ES-I3 (cell line): ENCODE results near the gene ZP2.

Experiments used
- H3K36me3 ChIP-seq: 2 replicates; pipeline ENCODE4 v1.6.1; 2013; ENCODE audit warnings: mild to moderate bottlenecking, low read length, control low read depth, moderate library complexity; ENCODE audit not compliant: insufficient read depth
- H3K4me1 ChIP-seq: 2 replicates; pipeline ENCODE4 v1.6.1; 2013; ENCODE audit warnings: mild to moderate bottlenecking, control low read depth, low read length; ENCODE audit not compliant: insufficient read depth
- H3K9ac ChIP-seq: 2 replicates; pipeline ENCODE4 v1.6.1; 2013; ENCODE audit warnings: low read depth, mild to moderate bottlenecking, low read length, moderate library complexity
- H3K9me3 ChIP-seq: 2 replicates; pipeline ENCODE4 v1.6.1; 2013; ENCODE audit warnings: mild to moderate bottlenecking, low read length, moderate library complexity; ENCODE audit not compliant: control insufficient read depth, insufficient read depth

The ZP2 gene

DNA sequence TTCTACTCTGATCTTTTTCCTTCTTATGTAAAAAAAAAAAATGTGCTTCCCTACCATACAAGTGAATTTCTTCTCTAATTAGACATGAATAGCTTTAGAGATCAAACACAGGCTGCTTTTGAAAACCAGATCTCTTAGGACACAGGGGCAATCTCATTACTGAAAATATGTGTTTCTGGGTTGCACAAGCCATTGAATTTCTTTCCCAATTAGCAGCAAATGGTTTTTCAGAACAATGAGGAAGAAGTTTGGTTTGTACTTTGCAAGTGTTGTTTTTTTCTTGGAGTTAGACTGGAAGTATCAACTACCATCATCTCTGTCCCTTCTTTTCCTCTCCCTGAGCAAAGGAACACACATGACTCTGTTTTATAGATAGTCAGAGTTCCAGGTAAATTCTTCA, 16.5 kb upstream of the ZP2 start:
- H3K9me3 ChIP-seq, result no peaks in the 10 kb centered on the region
- H3K4me1 ChIP-seq, result peaks cover 14% of the 10 kb centered on the region

GRCh38 chr16:21226749-21227148, 15.4 kb upstream of the ZP2 start:
- Histone ChIP-seq H3K9me3 (no peaks in the 10 kb centered on the region), H3K9ac (no peak overlapping the region), H3K4me1 (peaks cover 19% of the 10 kb centered on the region)

More for the DNA sequence above, 16.5 kb upstream of the ZP2 start:
- no peak overlapping the region for H3K9ac ChIP-seq
- H3K36me3 ChIP-seq, result no peaks in the 10 kb centered on the region

GRCh38 chr16:21224800-21225199, 13.4 kb upstream of the ZP2 start:
- Histone ChIP-seq H3K9ac (no peak overlapping the region), H3K4me1 (peaks cover 23% of the 10 kb centered on the region), H3K9me3 (no peaks in the 10 kb centered on the region), H3K36me3 (no peaks in the 10 kb centered on the region)

More at GRCh38 chr16:21226749-21227148, 15.4 kb upstream of the ZP2 start:
- H3K36me3 ChIP-seq, result no peaks in the 10 kb centered on the region

GRCh38 chr16:21223787-21224186, 12.4 kb upstream of the ZP2 start:
- H3K9ac ChIP-seq, result no peak overlapping the region
- H3K9me3 ChIP-seq, result no peaks in the 10 kb centered on the region
- peaks cover 23% of the 10 kb centered on the region for H3K4me1 ChIP-seq
- H3K36me3 ChIP-seq, result no peaks in the 10 kb centered on the region

DNA sequence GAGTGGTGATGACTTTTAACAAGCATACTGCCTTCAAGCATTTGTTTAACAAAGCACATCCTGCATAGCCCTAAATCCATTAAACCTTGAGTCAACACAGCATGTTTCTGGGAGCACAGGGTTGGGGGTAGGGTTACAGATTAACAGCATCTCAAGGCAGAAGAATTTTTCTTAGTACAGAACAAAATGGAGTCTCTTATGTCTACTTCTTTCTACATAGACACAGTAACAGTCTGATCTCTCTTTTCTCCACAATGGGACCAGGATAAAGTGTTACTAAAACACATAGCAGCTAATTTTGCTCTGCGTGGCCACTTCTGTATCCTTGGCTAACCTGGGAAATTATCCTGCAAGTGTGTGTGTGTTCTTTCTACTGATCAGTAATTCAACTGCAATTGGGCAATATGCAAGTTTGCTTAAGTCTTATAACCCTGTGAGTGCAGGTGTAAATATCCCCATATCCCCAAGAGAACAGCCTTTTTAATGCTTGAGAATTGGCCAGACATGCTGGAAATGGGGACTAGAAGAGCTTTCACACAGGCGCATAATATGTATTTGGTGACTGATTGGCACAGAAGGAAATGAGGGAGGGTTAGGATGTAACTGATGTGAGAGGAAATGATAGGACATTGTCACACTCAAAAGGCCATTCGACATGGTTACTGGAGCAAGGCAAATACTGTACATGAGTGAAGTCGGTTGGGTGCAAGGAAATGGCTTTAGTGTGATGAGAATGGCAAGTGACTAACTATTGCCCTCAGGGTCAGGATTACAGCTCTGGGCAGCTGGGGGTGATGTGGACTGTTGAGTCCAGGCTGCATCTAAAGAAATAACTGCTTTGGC, 11.3 kb upstream of the ZP2 start:
- no peaks in the 10 kb centered on the region for H3K36me3 ChIP-seq
- H3K4me1 ChIP-seq, result peaks cover 23% of the 10 kb centered on the region
- H3K9me3 ChIP-seq, result no peaks in the 10 kb centered on the region
- H3K9ac ChIP-seq, result peak overlapping the region; percentile 26

DNA sequence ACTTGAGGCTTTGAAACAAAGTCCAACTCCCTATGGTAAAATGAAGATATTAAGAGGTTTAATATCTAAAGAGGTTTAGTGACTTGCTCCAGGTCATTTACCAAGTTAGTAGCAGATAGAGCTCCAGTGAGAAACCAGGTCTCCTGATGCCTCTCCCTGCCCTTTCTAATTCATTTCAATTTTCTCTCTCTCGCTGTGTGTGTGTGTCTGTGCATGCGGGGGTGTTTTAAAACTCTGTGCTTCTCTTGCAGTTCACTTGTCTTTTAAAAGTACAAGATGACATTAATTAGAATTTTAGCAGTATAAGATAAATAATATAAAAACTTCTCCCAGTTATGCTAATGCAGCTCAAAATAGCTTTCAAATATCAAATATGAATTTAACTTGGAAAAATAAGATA, 8.2 kb upstream of the ZP2 start:
- peaks cover 23% of the 10 kb centered on the region for H3K4me1 ChIP-seq
- H3K9ac ChIP-seq, result no peak overlapping the region
- H3K36me3 ChIP-seq, result no peaks in the 10 kb centered on the region
- H3K9me3 ChIP-seq, result no peaks in the 10 kb centered on the region

DNA sequence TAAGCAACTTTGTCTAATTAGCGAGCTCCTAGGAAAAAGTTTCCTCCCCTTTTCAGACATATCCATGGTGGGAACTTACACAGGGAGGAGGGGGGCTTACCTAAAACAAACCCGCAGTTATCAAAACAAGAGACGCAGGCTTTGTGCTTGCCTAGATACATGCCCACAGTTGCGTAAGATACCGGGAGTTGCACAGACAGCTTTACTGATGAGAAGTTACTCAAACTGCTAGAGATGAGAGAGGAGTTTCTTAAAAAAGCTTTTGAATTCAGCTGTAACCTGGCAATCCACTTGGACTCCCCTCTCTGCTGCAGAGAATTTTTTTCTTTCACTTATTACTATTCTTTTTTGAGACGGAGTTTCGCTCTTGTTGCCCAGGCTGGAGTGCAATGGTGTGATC, 6.8 kb upstream of the ZP2 start:
- H3K36me3 ChIP-seq, result no peaks in the 10 kb centered on the region
- H3K9ac ChIP-seq, result no peak overlapping the region

GRCh38 chr16:21217121-21217520, 5.7 kb upstream of the ZP2 start:
- H3K9me3 ChIP-seq, result no peaks in the 10 kb centered on the region
- H3K9ac ChIP-seq, result no peak overlapping the region
- H3K4me1 ChIP-seq, result peaks cover 4% of the 10 kb centered on the region; the same call in 1 of the 2 replicates
- no peaks in the 10 kb centered on the region for H3K36me3 ChIP-seq

More for the DNA sequence above, 6.8 kb upstream of the ZP2 start:
- no peaks in the 10 kb centered on the region for H3K9me3 ChIP-seq
- H3K4me1 ChIP-seq, result peaks cover 11% of the 10 kb centered on the region

DNA sequence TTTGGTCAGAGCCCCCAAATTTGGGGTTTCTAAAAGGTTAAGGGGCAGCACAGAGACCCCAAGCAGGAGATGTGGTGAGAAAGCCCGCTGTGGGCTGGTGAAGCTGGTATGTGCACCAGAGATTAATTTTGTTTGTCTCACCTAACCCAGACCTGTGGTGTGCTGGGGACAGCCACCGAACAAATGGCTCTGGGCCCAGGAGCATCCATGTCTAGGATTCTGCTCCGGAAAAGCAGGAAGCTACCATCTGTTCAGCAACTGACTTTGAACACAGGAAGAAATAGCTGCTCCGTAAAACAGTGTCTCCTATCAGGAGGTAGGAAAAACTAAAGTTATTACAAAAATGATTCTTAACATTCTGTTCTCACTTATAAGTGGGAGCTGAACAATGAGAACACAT, 2.7 kb upstream of the ZP2 start:
- no peaks in the 10 kb centered on the region for H3K4me1 ChIP-seq
- H3K9me3 ChIP-seq, result no peaks in the 10 kb centered on the region
- no peaks in the 10 kb centered on the region for H3K36me3 ChIP-seq
- H3K9ac ChIP-seq, result no peak overlapping the region

GRCh38 chr16:21208446-21209230, 2.7 kb downstream of the ZP2 start:
- Histone ChIP-seq H3K36me3 (no peaks in the 10 kb centered on the region), H3K9ac (no peak overlapping the region), H3K4me1 (no peaks in the 10 kb centered on the region), H3K9me3 (no peaks in the 10 kb centered on the region)

DNA sequence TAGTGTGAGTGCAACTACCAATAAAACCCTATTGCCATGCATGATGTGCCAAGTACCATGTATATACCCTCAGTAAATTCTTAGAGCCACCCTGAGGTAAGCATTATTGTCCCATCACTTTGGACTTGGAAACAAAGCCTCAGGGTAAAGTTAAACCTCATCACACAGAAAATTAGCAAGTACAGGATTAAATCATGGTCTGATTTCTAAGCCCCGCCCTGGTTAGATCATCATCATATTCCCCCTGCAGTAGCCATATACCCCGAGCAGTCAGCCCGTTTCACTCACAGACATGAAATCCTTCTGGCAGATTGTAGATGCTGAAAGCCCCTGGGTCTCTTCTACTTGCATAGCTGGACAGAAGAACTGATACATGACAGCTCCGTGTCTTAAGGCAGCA, 4.8 kb downstream of the ZP2 start:
- Histone ChIP-seq H3K36me3 (no peaks in the 10 kb centered on the region), H3K9ac (no peak overlapping the region), H3K4me1 (no peaks in the 10 kb centered on the region), H3K9me3 (no peaks in the 10 kb centered on the region)

DNA sequence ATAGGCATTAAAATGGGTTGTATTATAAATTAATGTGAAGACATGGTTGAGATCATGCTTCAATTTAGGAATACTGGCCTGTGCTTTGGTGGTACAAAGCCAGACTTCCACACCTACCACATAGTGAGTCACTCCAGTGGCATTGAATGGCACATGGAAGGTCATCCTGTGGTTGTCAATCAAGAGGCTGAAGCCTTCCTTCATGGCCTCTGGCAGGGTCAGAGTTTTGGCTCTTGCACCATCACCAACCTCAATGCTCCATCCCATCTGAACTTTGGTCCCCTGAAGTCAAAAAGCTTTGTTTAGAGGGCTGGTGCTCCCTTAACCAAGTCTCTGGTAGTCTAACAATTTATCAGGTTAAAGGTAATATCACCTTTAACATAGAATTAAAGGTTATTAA, 6.1 kb downstream of the ZP2 start:
- Histone ChIP-seq H3K9me3 (no peaks in the 10 kb centered on the region), H3K9ac (no peak overlapping the region), H3K36me3 (no peaks in the 10 kb centered on the region), H3K4me1 (no peaks in the 10 kb centered on the region)

DNA sequence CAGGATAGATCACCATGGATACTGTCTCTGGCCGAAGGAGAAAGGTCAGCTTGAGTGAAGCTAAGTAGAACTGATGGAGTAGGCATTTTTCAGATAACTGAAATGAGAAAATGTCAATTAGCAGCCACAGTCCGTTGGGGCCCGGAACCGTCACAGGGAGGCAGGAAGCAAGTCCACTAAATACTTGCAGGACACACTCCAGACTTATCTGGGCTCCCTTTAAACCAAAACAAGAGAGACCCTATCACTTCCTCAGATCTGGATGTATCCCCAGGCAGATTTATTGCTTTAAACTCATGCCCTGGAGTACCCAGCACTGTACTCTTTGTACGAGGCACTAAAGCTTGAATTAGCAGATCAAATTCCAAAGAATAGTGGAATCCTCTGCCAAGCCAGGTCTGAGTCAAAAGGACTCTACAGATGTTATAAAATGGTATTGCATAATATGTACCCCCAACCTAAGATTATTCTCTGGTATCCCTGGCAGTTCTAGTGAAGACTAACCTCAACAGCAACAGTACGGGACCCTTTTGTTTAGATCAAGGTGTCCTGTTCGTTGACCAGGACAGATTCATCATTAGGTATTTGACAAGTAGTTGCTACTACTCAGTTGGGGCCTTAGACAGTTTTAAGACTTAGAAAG, 8.1 kb downstream of the ZP2 start:
- no peaks in the 10 kb centered on the region for H3K9me3 ChIP-seq

DNA sequence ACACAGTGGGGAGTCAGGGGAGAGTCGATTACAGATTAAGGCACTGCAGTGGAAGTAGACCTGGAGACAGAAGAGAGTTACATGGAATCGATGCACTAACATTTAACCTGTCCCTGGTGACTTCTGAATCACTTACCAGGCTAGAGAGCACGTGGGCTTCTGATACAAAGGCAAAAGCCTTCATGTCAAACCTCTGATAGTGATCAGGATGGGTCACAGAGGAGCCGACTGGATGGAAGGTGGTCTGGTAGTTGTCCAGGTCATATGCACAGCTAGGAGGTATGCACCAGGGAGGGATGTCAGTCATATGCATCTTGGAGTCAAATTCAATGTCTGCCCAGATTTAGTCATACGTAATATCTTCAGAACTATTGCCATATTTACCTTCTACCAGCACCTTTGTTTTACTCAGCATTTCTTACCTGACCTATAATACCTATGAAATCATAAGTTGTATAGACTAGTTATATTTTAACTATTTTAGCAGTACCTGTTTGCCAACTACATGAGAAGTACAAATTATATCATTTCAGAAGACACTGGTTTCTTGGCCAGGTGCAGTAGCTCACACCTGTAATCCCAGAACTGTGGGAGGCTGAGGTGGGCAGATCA, 11.7 kb downstream of the ZP2 start:
- Histone ChIP-seq H3K9me3 (no peaks in the 10 kb centered on the region), H3K9ac (no peak overlapping the region), H3K36me3 (no peaks in the 10 kb centered on the region)

More for the DNA sequence above, 8.1 kb downstream of the ZP2 start:
- H3K36me3 ChIP-seq, result no peaks in the 10 kb centered on the region
- H3K9ac ChIP-seq, result no peak overlapping the region
- H3K4me1 ChIP-seq, result no peaks in the 10 kb centered on the region

More for the DNA sequence above, 11.7 kb downstream of the ZP2 start:
- H3K4me1 ChIP-seq, result no peaks in the 10 kb centered on the region
